ENCODE measurements around the gene STARD3NL.

GRCh38 chr7:38163671-38164070 lies 14.4 kb upstream of the STARD3NL start:
- TF ChIP-seq CTCF (conservative IDR thresholded peaks at IDR 0.05; ENCODE audit: low read depth, low read length) (no peak), EZH2 (IDR thresholded peaks at IDR 0.05; ENCODE audit: low read length, unreplicated experiment) (no peak), EZH2phosphoT487 (IDR thresholded peaks at IDR 0.05; ENCODE audit: borderline replicate concordance, low read length) (no peak)
